ENCODE measurements around the gene LPIN1.

LPIN1 gene, protein sequence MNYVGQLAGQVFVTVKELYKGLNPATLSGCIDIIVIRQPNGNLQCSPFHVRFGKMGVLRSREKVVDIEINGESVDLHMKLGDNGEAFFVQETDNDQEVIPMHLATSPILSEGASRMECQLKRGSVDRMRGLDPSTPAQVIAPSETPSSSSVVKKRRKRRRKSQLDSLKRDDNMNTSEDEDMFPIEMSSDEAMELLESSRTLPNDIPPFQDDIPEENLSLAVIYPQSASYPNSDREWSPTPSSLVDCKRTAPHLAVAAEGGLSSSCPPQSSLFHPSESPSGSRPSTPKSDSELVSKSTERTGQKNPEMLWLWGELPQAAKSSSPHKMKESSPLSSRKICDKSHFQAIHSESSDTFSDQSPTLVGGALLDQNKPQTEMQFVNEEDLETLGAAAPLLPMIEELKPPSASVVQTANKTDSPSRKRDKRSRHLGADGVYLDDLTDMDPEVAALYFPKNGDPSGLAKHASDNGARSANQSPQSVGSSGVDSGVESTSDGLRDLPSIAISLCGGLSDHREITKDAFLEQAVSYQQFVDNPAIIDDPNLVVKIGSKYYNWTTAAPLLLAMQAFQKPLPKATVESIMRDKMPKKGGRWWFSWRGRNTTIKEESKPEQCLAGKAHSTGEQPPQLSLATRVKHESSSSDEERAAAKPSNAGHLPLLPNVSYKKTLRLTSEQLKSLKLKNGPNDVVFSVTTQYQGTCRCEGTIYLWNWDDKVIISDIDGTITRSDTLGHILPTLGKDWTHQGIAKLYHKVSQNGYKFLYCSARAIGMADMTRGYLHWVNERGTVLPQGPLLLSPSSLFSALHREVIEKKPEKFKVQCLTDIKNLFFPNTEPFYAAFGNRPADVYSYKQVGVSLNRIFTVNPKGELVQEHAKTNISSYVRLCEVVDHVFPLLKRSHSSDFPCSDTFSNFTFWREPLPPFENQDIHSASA

DNA sequence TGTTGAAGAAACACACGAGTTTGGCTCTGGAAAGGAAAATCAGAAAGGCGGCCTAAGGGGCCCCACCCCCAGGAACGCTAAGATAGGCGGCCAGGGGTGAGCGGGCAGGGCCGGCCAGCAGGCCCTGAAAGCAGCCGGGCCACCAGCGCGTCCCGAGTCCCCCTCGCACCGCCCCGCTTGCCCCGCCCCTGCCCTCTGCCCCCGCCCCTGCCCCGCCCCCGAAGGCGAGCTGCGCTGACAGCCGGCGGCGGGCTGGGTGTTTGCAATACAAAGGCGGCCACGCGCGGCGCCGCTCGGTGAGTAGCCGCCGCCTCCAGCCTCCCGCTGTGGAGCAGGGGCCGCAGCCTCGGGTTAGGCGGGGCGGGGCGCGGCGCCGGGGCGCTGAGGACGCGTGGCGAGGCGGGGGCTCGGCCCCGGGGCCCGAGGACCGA, at the start of gene LPIN1:
Gene LPIN1 (plus strand): TSS at position 257 of the 431 bp plus-strand sequence. CDS start 18,910 bp downstream, outside the sequence.
- peak; percentile 94 for DNase-seq

DNA sequence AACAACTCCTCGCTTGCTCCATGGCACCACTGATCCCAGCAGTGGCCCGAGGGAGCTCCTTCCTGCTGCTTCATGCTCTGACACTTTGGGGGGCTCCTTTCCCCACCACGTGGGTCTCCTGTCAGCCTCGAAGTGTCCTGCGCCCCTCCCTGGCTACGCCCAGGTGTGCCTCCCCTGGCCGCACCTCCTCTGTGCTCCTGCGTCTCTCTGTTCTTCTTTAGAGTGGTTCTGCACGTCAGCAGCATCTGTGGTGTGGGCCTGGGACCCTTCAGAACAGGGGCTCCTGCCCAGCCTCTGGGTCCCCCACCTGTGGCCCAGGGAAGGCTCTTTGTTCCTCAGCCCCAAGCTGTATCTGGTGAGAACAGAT, 49.7 kb upstream of the LPIN1 start:
- no peak for DNase-seq

DNA sequence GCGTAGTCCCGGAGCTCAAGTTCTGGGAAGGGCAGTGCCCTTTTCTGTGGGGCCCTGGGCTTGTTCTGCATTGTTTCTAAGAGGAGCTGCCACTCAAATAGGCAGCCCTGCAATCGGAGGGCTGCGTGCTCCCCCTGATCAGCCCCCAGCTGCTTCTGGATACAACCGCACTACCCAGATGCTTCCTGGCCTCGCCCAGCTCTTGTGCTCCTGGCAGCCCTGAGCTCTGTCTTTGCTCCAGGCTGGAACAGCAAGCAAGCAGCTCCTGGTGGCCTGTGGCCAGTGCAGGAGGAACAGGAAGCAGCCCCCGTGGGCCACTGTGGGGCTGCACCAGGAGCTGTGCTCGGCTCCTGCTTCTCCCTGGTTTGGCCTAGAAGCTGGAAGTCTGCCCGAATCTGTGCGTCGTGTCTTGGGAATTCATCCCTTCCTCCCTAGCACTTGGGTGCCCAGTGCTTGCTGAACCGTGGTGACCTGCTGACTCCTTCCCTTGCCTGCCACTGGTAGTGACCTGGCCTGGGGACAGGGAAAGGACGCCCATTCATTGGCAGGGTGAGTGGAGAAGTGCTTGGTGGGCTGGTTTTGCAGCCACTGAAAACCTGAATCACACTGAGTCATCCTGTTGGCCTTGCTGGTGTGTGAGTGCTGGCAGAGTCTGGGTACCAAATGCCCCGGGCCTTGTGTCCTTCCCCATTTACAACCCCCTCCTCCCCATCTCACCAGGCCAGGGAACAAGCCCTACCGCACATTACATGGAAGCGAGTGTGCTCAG, 49.1 kb upstream of the LPIN1 start:
- peak; percentile 90 for DNase-seq

DNA sequence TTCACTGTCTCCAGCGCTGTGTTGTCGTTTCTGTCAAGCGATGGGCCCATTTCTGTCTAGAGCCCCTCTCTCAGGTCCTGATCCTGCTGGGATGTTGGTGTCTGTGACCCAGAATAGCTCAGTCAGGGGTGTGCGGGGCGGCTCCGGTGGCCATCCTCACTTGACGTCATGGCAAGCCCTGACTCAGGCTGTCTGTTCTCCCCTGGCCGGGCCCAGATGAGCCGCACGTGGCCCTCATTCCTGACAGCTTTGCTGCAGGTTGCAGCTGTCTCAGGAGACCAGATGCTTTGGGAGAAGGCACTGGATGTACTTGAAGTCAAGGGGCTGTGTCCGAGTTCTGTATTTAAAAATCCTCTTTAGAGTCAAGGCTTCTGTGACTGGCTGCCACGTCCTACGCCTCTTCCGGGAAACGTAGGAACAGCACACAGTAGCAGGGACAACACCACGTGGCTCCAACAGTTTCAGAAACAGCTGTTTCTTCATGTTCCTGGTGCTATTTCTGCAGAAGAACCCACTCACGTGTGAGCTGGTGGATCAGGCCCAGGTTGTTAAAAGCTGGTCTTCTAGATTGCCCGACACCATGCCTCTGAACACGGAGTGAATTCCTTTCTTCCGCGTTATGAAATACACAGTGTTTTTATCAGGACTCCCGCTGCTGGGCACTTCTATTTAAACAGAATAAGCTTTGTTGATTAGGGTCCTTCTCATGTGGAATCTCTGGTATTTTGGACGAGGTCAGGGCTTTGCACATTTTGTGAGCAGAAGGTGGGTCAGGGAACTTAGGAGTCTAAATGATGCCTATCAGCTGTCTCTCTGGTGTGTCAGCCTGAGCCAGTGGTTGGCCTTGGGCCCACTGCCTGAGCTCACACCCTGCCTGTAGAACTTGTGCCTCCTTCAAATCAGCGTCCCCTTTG, 48.2 kb upstream of the LPIN1 start:
- peak; percentile 48 for DNase-seq

DNA sequence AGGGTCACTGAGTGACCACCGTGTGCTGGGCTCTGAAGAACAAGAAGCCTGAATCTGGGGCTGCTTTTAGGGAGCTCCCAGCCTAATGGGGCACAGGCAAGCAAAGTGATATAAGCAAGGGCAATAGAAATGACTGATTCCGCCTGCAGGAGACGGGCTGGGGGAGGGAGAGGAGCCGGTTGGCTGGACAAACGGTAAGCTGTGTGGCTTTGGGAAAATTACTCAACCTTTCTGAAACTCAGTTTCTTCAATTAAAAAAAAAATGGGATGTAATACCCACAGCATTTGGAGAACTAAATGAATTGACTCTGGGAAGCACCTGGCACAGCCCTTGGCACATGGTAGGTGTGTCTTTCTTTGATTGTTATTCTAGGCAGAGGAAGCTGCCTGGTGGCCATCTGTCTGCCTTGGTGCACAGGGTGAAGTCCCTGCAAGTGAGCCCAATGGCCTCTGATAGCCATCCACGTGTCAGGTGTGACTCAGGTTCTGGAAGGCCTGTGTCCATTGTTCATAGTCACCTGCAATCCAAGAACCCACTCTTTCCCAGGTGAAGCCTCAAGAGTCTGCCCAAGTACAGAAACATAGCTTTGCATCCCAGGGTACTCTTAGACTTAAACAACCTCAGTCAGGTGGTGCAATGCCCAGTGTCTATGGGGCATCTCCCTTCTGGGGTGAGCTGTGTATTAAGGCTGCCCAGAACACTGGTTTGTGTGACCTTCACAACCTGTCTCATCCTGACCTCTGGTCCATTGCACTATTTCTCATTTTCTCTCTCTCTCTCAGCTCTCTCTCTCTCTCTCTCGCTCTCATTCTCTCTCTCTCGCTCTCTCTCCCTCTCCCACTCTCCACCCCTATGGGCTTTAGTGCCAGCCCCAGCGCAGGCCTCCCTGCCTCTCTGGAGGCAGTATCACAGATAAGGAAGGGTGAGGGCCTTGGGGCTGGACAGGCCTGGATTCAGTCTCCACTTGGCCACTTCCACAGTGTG, 46.5 kb upstream of the LPIN1 start:
- no peak for DNase-seq

DNA sequence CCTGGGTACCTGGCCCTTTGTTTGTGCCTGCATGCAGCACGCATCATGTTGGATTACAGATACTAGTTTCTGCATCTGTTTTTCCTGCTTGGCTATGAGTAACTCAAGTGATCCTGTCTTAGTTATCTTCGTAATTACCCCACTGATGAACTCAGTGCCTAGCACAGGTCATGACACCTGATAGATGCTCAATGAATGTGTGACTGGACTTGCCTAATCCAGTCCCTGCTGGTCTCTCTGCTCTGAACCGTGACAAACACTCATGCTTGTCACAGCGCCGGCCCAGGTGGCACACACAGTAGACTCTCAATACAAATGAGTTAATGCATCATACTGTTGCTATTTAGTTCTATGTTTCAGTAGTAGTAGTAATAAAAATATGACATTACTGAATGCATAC, 45.2 kb upstream of the LPIN1 start:
- no peak for DNase-seq

DNA sequence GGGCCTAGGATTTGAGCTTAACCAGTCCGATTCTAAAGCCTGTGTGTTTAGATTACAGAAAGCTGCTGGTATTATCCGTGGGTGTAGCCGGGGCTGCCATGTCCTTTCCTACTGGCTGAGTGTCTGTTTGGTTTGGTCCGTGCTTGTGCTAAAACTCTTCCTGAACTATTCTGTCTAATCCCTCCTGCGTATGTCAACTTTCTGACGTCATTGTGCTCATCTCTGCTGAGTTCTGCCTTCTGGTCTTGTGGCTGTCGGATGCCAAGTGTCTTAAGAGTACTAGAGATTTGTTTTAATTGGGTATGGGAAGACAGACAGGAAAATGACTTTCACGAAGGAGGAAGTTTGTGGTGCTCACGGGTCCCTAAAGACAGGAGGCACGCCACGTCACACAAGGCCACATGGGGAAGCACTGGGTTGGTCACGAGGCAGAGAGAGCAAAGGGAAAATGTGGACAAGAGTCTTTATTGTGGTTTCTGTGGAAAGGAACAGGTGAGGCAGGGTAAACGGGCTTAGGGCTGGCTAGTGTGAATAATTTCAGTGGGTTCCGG, 44.6 kb upstream of the LPIN1 start:
- peak; percentile 44 for DNase-seq

DNA sequence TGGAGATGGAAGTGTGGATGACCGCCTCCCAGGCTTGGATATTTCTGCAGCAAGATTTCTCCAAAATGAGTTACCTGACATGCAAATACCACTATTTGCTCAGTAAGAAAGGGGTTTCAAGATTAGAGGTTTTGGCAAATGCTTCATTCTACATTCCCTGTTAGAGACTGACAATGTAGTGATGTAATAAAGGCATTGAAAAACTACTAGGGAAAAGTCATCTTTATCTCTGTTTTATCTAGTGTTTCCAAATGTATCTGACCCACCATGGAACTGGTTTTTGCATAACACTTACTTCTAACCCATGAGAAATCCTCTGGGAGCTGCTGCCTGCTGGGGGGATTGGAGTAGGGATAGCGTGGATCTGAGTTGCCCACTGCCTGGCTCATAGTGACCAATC, 43.5 kb upstream of the LPIN1 start:
- no peak for DNase-seq

DNA sequence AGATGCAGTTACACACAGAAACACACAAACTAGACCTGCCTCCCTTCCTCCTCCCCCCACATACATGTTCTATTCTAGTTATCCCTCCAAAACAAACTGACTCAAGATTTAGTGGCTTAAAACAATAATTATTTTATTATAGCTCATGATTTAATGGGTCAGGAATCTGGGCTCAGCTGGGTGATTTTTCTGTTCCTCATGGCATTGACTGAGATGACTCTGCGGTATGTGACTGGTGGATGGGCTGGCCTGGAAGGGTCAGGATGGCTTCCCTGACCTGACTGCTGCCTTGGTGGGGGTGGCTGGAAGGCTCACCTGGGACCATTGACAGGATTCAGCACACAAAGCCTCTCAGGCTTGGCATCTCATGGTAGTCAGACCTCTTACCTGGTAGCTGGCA, 42.7 kb upstream of the LPIN1 start:
- DNase-seq = no peak

DNA sequence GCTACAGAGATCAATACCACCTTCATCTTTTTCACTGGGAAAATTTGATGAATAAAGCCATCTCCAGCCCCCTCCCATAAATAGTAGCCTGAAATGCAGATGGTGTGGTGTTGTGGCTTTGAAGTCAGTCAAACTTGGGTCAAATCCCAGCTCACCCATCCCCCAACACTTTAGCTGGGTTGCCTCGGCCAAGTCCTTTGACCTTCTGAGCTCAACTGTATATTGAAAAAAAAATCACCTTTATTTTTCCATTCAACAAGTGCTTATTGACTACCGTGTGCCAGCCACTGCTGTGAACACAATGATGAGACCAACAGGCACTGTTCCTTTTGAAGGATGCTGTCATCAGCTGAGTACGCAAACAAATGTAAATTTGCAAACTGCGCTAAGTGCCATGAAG, 41.4 kb upstream of the LPIN1 start:
- DNase-seq = no peak

DNA sequence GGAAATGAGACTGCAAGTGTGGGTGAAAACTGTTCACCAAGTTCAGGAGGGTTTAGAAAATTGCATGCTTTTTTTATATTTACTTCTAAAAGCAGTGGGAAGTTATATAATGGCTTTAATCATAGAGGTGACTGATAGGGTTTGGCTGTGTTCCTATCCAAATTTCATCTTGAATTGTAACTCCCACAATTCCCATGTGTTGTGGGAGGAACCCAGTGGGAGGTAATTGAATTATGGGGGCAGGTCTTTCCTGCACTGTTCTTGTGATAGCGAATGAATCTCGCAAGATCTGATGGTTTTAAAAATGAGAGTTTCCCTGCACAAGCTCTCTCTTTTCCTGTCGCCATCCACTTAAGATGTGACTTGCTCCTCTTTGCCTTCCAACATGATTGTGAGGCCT, 40.7 kb upstream of the LPIN1 start:
- DNase-seq = no peak

DNA sequence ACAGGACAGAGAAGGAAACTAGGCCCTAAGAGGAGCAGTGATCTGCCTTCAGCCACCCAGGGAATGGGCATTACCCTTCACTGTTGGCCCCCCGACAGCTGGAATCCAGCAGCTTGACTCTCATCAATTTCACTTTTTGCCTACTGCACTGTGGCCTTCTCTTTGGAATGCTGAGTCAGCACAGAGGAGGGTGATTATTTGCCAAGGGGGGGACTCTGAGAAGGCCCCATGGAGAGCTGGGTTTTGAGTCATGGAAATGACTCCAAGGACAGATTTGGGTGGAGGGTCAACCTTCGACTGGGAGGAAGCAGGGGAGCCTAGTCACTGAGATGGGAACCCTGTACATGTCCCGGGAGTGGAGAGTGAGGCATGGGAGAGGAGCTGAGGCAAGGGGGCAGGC, 38.3 kb upstream of the LPIN1 start:
- no peak for DNase-seq

DNA sequence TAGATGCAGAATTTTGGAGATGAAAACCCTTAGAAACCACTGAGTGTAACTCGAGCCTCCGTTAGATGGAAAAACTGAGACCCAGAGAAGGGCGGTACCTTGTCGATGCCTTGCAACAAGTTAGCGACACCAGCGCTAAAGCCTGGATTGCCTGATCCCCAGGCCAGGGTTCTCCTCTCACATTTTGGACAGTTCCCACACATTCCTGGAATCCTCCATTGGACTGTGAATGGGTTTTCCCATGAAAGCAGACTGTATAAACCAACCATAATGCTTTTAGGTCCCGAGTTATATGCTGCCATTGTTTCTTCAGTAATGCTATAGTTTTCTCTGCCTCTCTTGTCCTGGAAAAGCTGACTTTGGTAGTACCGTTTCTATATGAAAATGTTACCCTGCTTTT, 37.1 kb upstream of the LPIN1 start:
- DNase-seq = no peak

DNA sequence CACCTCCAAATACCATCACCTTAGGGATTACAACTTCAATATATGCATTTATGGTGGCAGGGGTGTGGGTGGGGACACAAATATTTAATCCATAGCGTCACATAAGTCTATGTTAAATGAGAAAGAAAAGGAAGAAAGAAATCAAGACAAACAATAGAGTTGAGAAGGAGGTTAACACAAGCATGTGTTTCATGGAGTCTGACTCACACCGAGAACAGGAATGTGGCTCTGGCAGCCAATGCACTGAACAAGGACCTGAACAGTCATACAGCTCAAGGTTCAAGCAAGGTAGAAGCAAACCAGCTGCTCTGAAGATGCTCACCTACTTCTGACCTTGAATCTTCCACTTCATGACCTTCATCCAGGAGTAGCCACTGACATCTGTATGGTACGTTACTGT, 36.2 kb upstream of the LPIN1 start:
- no peak for DNase-seq

DNA sequence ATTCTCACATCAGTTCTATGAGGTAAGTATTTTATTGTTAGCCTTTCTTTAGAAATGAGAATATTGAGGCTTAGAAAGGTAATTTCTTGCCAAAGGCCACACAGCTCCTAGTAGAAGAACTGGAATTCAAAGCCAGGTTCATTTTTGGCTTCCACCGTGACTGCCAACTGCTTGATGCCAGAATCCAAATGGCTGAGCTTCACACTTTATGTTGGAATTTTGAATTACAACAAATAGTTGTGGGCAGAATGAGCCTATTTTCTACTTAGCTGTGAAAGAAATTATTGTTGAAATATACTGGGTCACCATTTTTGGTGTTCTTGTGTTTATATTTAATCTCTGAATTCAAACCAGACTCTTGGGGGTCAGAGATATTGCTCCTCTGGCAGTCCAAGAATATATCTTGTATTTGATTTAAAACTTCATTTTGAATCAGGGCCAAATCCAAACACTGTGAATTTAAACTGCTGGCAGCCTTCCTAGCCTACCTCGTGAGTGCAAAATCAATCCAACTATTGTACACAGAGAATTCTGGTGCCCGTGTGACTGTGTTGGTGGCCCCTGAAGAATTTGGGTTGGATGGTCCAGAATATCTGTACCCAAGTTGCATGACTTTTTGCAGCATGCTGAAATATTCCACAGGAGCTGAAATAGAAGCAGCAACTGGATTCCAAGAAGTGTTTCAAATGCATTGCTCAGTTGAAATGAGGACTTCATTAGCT, 35.6 kb upstream of the LPIN1 start:
- no peak for DNase-seq

DNA sequence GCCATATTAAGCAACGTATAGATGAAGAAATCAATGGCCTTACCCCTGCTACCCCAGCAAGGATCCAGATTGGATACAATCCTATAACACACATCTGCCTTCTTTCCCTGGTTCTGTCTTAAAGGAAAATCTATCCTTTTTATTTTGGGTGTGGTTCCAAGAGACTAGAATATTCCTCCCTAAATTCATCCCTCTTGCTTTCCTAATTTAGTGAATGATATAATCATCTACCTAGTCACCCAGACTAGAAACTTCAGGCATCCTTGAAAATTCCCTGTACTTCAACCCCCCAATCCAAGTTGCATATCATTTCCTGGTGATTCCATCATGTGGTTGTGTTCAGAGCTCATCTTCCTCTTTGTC, 35.1 kb upstream of the LPIN1 start:
- no peak for DNase-seq

DNA sequence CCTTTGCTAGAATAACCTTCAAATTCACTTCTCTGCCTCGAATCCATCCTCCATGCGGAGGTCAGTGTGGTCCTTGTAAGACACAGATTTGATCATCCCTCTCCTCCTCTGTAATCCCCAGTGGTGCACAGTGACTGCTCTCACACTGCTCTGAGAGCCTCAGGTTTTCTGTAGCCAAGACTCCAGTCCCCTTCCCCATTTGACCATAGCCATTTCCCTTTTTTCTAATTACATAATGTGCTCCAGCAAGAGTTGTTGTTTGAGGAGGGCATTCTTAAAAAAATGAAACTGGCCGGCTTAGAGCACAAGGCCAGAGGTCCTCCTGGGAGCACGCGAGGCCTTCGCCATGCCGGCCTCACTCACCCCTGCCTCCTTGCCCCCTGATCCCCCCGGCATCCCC, 34.7 kb upstream of the LPIN1 start:
- DNase-seq = no peak

DNA sequence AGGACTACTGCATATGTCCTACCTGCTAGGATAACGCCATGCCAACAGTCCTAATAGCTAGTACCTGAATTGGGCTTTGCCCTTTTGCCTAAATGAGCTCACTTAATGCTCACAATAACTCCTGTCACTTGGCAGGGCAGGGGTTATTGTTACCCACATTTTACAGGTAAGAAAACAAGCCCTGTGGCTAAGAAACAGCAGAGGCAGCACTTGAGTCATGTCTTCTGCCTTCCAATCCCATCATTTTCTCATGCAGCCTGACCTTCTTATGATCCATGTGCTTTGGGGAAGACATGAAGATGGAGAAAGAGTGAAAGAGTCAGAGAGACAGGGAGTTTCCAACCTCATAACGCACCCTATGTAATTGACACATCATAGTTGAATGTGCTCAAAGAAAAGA, 33.6 kb upstream of the LPIN1 start:
- no peak for DNase-seq

DNA sequence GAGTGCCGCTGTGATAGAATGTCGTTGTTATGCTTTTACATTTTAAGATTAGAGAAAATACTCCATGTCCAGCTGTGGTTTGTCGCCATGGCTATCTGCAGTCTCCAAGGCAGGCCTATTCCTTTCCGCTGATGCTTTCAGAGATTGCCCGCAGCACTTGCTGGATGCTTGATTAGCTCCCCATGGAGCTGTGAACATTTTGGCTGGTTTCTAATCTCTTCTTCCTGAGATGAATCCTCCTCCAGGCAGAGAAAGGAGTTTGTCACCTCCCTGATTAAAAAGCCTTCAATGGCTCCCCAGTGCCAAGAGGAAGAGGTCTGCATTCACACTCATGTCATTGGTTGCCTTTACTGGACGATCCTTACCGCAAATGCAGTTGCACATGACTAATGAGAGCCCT, 32.6 kb upstream of the LPIN1 start:
- DNase-seq = no peak
